HG02571 (cell line): Measurements from ENCODE around the gene QDPR.

Source experiments
- ATAC-seq: cut with Tn5 transposase; IDR thresholded peaks from one replicate; pipeline ENCODE4 v1.9.1; 2021; ENCODE audit warnings: mild to moderate bottlenecking, moderate library complexity; ENCODE audit not compliant: unreplicated experiment

Gene QDPR

DNA sequence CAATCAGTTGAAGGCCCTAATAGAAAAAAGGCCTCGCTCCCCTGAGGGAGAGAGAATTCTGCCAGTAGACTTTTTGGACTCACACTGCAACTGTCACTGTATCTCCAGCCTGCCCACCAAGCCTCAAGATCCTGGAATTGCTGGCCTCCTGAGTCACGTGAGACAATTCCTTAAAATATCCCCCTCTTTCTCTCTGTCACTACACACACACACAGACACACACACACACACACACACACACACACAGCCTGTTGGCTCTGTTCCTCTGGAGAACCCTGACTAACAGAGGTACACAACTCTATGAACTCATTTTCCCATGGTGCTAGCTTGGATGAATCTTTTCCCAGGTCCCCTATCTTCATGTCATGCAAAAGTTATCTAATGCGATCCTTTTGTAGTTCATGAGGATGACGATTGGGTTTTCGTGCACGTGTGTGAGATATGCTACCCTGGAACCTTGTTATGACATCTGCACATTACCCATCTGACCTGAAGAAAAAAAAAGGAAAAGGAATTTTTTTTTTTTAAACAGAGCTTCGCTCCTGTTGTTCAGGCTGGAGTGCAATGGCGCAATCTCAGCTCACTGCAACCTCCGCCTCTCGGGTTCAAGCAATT, 16.8 kb upstream of the QDPR start:
- ATAC-seq, result no peak

DNA sequence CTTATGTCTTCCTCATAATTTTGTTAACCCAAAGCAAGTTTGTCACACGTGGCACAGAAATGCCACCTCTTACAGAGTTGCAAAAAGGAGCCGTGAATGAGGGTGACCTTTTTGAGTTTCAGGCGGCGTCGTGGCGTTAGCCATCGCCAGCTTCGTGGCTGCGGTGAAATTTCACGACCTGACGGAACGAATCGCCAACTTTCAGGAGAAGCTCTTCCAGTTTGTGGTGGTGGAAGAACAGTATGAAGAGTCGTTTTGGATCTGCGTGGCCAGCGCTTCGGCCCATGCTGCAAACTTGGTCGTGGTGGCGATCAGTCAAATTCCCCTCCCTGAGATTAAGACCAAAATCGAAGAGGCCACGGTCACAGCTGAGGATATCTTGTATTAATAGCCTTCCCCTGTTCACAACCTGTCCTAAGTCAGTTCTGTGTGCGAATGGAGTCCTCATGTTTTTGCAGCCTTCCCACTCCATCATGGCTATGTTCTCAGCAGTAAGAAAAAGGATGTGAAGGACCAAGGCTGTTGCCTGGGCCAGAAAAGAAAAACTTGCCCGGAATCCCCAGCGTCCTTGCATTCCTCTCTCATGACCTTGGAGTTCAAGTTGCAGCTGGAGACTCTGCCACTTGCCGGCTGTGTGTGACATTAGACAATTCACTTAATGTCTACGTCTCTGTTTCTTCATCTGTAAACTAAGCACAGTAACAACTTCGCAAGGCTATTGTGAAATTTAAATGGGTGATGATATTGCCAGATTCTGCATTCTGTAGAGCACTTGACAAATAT, 15.0 kb upstream of the QDPR start:
- ATAC-seq, result no peak

DNA sequence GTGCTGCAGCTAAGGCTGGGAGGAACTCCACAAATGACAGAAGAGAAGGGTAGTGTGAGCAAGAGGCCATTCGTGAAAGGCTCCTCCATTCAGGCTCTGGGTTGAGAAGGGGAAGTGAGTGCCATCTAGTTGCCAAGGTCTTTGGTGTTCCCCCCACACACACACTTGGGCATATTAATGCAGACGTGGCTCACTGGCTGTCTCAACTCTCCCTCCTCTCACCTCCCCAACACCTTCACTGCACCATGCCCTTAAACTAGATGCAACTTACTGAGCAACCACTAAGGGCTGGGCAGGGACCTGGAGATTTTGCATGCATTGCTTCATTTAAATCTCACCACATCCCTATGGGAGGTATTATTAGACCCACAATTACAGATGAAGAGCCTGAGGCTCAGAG, 11.8 kb upstream of the QDPR start:
- ATAC-seq, result no peak

DNA sequence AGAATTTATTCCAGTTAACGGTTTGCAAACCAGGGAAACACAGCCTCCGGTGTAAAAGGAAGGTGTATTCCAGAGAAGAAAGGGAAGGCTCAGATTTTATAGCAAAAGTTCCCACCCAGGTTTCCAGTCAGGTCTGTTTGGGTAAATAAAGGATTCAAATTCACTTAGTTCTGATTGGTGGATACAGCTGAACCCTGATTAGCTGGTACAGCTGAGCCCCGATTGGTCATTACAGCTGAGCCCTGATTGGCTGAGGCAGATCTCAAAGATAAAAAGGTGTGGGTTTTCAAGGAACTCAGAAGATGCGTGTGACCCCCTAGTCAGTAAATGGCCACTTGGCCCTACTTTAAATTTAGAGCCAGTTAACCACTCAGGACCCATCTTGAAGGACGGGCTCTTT, 9.7 kb upstream of the QDPR start:
- no peak for ATAC-seq

DNA sequence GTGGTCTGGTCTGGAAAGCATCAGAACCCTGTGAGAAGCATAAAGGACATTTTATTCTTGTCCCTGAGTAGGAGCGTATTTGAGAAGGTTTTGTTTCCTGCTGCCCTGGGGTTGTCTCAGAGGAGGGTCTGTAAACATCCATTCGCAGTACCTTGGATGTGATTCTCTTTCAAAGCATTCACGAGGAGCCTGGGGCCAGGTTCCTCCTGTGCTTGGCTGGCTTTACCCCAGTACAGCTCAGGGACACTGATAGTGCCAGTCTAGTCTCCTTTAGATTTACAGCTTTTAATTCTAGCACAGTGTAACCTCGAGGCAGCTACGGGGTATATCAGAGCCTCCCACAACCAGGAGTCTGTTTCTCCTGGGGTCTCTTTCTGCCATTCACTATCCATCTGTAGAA, 5.8 kb upstream of the QDPR start:
- ATAC-seq, result no peak

DNA sequence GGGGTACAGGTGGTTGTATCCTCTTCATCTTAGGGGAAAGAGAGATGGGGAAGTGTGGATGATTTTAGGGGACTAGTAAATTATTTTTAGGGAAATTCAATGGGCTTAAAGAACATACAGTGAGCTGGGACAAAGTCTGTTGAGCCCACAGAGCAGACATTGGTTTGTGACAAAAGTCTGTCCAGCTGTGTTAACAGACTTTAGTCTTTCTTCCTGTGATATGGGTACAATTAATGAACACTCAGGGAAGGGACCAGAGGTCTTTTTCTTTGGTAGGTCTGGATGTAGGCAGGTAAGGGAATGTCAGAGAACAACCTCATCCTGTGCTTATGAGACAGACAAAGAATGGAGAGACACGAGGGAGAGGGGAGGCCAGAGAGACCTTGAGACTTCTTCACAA, 5.1 kb upstream of the QDPR start:
- ATAC-seq, result no peak

DNA sequence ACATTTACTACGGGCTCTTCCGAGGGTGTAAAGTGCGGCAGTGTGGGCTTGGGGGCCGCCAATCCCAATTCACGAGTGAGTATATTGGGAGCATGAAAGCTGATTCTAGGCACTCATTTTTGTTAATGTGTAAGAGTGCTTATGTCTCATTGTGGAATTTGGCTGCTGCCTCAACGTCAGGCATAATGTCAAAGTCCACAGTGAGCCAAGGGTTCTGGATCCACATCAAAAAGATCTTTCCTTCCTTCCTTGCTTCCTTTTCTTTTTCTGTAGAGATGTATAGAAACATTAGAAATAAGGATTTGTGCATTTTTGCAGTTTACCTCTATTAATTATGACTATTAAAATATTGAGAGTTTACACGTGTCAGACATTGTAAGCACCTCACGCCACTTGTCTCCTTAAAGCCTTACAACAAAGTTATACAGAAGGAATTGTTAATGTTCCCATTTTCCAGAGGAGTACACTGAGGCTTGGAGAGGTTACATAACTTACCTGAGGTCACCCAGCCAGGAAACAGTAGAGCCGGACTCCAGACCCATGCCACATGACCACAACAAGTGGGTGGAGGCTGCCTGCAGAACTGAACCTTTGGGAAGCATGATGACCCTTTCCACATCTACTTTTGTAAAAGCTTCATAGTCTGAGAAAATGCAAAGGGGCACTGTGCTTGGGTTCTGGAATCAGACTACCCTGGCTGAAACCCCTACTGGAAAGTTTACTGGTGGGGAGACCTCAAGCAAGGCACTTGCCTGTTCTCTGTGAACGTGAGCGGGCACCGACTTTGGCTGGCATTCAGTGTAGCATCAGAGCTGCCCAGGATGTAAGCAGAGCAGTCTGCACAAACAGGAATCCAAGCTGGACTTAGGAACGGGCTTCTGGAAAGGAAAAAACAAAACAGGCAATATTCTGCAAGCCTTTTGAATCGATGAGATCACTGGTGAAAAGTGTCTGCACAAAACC, 3.8 kb upstream of the QDPR start:
- ATAC-seq, result no peak

DNA sequence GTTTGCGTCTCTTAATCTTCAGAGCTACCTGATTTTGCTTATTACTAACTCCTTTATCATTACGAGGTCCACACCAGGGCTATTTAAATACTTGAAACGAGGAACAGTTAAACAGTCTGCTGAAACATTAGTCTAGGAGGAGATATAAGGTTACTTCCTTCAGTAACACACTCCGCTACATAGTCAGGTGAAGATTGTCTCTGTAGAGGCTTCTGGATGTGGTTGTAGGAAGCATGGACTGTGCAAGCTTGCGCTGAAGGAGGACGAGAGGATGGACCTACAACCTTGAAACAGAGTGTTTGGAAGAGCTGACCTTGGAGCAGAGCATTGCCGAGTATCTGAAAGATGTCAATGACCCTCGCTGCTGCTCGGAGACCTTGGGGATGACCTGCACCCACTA, 3.0 kb upstream of the QDPR start, which contains the start of gene CLRN2:
CLRN2 (plus strand) TSS at position 301 of the 400 bp plus-strand sequence. CDS start 102 bp downstream, outside the sequence.
- no peak for ATAC-seq

DNA sequence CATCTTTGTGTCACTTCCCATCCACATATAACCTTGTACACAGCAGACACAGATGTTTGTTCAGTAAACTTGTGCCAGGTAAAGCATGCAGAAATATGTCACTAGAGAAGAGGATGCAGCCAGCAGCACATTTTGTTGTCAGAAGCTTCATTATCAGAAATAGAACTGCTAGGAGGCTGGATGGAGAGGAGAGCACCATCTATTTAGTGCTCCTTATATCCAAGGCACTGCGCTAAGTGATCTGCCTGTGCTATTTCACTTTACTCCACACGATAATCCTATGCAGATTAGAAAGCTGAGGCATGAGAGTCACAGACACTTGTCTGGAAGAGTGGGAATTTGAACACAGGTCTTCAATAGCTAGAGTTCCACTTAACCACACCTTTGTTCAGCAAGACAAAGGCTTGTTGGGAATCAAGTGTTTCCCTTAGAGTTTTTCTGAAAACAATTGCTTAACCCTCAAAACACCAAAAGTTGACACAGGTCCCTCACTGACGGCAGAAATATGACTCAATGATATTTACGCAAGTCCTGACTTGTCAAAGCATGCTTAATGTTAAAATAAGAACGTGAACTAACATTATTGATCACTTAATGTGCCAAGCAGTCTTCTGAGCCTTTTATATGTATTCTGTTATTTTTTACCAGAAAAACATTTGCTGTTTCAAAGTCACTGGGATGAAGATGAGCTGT, 1.2 kb upstream of the QDPR start:
- no peak for ATAC-seq

DNA sequence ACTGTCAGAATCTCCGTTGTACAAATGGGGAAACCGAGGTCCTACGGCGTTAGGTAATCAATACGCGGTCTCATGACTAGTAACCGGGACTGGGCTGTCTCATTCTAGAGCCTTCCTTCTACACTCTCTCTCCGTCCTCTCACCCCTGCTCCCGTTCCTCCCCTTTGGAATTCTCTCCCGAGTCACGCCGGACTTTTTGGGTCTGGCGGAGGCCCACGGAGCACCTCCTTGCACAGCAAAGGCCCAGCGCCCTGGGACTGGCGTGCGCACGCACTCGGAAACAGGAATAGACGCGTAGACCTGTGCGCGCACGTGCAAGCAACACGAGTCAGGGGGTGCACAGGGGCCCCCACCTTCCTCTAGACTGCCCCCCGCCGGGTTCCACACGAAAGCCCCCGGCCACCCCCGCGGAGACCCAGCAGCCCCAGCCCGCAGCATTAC, 361 bp downstream of the QDPR start:
- ATAC-seq, result peak; percentile 53

DNA sequence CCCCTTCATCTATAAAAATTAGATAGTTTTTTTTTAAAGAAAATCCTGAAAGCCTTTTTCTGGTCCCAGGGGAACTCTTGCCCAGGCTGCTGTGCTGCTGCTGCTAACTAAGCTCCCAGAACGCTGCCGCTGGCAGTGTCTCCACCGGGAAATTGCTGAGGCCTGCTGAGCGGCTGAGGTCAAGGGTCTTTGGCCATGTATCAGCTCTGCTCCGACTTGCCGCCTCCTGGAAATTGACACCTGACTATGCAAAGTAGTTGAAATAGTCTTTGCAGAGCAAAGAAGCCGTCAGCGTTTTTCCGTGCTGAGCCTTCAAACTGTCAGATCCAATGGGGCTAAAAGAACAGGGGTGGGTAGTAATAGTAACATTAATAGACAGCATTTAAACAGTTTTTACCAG, 839 bp downstream of the QDPR start:
- ATAC-seq, result no peak

DNA sequence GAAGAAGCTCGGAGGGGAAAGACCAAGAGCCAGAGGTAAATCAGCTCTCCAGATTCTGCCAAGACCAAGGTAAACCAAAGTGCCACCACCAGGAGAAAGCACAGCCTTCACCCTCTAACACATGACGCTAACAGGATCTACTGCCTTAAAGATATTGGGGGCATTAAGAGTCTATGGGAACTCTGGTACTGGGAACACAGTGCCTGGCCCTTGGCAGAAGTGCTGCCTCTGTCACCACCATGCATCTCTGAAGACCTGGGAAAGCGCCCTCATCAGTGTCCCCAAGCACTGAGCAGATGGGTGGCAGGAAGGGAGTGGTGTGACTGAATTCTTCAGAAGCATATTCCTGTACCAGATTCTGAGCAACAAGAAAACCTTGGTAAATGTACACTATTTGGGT, 1.3 kb downstream of the QDPR start:
- ATAC-seq, result no peak

DNA sequence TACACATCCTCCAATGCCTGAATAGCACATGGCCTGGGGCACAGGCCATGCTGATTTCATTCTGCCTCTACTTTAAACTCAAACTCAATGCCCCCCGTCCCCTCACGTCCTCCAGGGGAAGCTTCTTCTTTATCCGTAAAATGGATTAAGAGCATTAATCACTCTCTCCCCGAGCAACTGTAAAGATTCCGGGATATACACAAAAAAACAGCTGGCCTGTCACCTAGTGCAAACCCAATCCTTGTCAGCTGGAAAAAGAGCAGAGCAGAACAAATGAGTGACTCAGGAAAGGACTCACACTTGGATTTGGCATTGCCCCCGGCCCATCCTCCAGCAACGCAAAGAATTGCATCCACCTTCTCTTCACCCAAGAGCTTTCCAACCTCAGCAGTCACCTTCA, 7.8 kb downstream of the QDPR start:
- ATAC-seq, result no peak

DNA sequence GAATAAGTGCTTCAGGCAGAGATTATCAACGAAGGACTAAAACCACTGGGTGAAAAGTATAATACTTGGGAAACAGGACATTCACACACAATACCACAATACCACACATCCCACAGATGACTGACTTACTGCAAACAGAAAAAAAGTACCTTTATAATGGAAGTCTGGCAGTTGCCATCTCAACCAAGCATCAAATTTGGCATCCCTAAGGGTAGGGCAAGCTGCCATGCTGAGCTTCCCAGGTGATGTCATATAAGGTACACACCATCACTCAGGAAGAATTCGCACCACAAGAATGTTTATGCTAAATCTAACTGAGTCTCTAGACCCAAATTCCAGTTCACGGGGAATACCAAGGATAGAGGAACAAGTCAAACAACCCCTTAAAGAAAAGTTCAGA, 9.1 kb downstream of the QDPR start:
- ATAC-seq, result no peak

DNA sequence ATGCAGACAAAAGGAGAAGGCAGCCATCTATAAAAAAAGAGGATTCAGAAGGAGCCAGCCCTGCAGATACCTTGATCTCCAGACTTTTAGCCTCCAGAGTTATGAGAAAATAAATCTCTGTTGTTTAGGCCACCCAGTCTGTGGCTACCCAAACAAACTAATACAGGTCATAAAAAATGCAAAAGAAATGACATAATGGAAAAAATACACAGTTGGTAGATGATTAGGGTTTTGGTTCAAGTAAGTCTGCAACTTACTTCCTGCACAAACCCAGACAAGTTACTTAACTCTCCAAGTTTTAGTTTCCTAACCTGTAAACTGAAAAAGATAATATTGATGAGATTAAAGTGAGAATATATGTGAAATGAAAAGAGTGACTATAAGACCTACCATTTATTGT, 11.3 kb downstream of the QDPR start:
- ATAC-seq, result no peak

DNA sequence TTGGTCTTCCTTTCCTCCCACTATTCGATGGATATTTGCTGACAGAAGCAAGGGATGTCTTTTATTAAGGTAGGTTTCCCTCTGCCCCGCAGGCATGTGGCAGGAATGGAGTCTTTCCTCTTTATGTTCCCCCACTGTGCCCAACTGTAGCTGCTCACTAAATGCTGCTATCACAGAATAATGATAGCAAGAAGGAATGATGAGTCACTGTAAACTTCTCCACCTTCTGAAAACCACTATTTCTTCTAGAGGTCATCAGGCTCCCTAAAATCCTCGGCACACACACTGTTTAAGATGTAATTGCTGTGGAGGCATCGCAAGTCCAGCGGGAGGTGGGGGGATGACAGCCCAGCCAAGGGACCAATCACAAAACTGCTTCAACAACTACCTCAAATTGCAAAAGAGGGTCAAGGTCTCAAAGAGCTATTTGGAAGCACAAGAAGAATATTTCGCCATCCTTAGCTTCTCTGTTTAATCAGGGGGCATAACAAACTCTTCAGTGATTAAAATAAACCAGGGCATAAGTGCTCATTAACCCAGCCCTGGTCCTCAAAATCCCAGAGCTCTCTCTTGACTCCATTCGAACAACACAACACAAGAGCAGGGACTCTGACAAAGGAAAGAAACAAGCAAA, 13.9 kb downstream of the QDPR start:
- ATAC-seq, result no peak

DNA sequence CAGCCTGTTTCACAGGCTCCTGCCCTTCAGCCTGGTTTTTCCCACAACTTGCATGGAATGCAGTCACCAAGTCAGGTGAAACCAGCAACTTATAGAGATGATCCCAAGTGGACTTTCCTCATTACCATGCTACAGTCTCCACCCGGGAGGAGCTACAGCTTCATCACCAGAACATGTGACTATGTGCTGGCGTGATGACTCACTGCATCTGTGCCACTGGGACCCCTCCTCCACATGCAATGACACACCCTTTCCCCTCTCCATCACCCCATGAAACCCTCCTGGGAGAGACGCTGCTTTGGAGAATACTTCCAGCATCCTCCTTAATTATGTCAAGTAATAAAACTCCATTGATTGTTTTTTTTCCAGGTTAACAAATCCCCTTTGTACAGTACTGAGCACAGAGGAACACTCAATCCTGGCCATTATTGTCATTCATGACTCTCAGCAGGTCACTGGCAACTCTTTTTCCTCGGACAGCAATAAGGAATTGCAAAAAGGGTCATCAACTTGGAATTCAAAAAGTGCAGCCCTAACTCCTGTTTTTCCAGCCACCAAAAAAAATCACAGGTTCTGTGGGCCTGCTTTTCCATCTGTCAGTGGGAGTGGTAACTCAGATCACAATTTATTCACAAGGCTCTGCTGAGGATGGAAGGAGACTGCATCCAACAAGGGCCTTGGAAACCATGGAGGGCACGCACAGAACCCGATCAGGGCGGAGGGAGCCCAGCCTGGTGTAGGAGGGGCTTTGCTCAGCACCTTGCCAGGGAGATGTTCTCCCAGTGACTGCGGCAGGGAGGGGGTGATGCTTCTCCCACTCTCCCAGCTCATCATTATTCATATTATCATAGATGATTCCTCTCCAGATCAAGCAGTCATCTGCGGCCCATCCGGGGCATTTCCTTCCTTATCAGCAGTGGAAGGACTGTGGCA, 17.4 kb downstream of the QDPR start:
- no peak for ATAC-seq

DNA sequence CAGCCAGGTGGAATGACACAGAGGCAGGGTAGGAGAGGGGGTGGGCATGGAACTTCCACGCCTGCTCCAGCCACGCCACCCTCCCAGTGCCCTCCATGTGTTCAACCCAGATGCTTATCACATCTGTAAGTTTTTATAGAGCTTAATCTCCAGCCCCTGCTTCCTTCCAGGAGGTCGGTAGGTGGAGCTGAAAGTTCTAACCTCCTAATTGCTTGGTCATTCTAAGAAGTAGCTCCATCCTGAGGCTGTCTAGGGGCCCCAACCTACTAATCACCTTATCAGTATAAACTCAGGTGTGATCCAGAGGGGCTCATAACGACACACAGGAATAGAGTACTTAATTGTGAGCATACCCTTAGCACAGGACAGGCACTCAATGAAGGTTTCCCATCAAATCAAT, 18.3 kb downstream of the QDPR start:
- ATAC-seq, result no peak

DNA sequence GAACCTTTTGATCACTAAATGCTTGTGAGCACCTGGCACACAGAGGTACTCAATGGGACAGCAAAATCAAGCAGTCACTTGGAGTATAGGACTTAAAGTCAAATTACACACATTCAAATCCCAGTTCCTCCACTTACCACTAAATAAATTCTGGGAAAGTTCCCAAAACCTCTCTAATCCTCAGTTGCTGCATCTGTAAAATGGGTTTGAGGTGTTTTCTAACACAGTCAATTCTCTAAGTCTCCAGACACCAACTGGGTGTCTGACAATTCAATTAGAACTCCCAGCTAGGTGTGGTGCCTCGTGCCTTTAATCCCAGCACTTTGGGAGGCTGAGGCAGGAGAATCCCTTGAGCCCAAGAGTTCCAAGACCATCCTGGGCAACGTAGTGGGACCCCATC, 19.0 kb downstream of the QDPR start:
- ATAC-seq, result no peak
